ENCODE measurements around the gene TMEM94.
A peak's percentile ranks its signal among the peaks of the same experiment; 100 is the strongest.

TMEM94 gene

GRCh38 chr17:75514299-75514918 lies 58.0 kb downstream of the TMEM94 start (continued):
- TF ChIP-seq WT1 (tag by site-specific recombination; IDR thresholded peaks at IDR 0.05), result peak; percentile 43
- TF ChIP-seq ZNF785 (tag by site-specific recombination; IDR thresholded peaks at IDR 0.05), result no peak
- no peak for TF ChIP-seq GLI4 (tag by site-specific recombination; IDR thresholded peaks at IDR 0.05)
- peak; percentile 33; the same call in 1 of the 2 replicates for TF ChIP-seq KLF8 (tag by site-specific recombination; IDR thresholded peaks at IDR 0.05)
- no peak for TF ChIP-seq HOXC10 (CRISPR knock-in tag; IDR thresholded peaks at IDR 0.05)
- no peak for TF ChIP-seq ZNF544 (tag by site-specific recombination; IDR thresholded peaks at IDR 0.05)
- TF ChIP-seq ZFHX2 (tag by site-specific recombination; conservative IDR thresholded peaks at IDR 0.05), result peak; percentile 52
- TF ChIP-seq PRDM1 (tag by site-specific recombination; IDR thresholded peaks at IDR 0.05), result no peak
- TF ChIP-seq ZNF830 (tag by site-specific recombination; IDR thresholded peaks at IDR 0.05; ENCODE audit: low read depth), result no peak
- no peak for TF ChIP-seq ZNF707 (tag by site-specific recombination; IDR thresholded peaks at IDR 0.05)
- no peak for TF ChIP-seq ZBTB11 (tag by site-specific recombination; conservative IDR thresholded peaks at IDR 0.05; ENCODE audit: low read depth)
- TF ChIP-seq ZNF221 (tag by site-specific recombination; IDR thresholded peaks at IDR 0.05; ENCODE audit: borderline replicate concordance), result no peak
- peak; percentile 75 for TF ChIP-seq KLF1 (tag by site-specific recombination; IDR thresholded peaks at IDR 0.05)
- TF ChIP-seq ZNF692 (tag by site-specific recombination; IDR thresholded peaks at IDR 0.05), result no peak
- no peak for TF ChIP-seq ZNF335 (tag by site-specific recombination; conservative IDR thresholded peaks at IDR 0.05)
- no peak for TF ChIP-seq ZNF248 (tag by site-specific recombination; IDR thresholded peaks at IDR 0.05)
- TF ChIP-seq HOXD13 (CRISPR knock-in tag; IDR thresholded peaks at IDR 0.05; ENCODE audit: borderline replicate concordance), result no peak
- no peak for TF ChIP-seq ZBTB1 (tag by site-specific recombination; IDR thresholded peaks at IDR 0.05)
- no peak for TF ChIP-seq ZNF138 (tag by site-specific recombination; IDR thresholded peaks at IDR 0.05; ENCODE audit: borderline replicate concordance)
- no peak; the same call in 1 of the 2 replicates for TF ChIP-seq ZNF600 (tag by site-specific recombination; IDR thresholded peaks at IDR 0.05)
- TF ChIP-seq ZXDB (tag by site-specific recombination; IDR thresholded peaks at IDR 0.05), result no peak
- no peak for TF ChIP-seq ZNF548 (tag by site-specific recombination; IDR thresholded peaks at IDR 0.05)
- TF ChIP-seq, protein P1, sequence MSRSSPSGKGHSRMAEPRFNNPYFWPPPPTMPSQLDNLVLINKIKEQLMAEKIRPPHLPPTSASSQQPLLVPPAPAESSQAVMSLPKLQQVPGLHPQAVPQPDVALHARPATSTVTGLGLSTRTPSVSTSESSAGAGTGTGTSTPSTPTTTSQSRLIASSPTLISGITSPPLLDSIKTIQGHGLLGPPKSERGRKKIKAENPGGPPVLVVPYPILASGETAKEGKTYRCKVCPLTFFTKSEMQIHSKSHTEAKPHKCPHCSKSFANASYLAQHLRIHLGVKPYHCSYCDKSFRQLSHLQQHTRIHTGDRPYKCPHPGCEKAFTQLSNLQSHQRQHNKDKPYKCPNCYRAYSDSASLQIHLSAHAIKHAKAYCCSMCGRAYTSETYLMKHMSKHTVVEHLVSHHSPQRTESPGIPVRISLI (tag by site-specific recombination; IDR thresholded peaks at IDR 0.05), result no peak
- TF ChIP-seq ZNF514 (tag by site-specific recombination; IDR thresholded peaks at IDR 0.05), result no peak
- peak; percentile 36 for TF ChIP-seq SP3 (tag by site-specific recombination; IDR thresholded peaks at IDR 0.05)
- no peak for TF ChIP-seq ZNF449 (tag by site-specific recombination; IDR thresholded peaks at IDR 0.05)
- TF ChIP-seq, protein P2, sequence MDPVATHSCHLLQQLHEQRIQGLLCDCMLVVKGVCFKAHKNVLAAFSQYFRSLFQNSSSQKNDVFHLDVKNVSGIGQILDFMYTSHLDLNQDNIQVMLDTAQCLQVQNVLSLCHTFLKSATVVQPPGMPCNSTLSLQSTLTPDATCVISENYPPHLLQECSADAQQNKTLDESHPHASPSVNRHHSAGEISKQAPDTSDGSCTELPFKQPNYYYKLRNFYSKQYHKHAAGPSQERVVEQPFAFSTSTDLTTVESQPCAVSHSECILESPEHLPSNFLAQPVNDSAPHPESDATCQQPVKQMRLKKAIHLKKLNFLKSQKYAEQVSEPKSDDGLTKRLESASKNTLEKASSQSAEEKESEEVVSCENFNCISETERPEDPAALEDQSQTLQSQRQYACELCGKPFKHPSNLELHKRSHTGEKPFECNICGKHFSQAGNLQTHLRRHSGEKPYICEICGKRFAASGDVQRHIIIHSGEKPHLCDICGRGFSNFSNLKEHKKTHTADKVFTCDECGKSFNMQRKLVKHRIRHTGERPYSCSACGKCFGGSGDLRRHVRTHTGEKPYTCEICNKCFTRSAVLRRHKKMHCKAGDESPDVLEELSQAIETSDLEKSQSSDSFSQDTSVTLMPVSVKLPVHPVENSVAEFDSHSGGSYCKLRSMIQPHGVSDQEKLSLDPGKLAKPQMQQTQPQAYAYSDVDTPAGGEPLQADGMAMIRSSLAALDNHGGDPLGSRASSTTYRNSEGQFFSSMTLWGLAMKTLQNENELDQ (tag by site-specific recombination; IDR thresholded peaks at IDR 0.05; ENCODE audit: low read depth), result no peak
- no peak for TF ChIP-seq ZNF214 (tag by site-specific recombination; IDR thresholded peaks at IDR 0.05; ENCODE audit: borderline replicate concordance)
- TF ChIP-seq, protein P3, sequence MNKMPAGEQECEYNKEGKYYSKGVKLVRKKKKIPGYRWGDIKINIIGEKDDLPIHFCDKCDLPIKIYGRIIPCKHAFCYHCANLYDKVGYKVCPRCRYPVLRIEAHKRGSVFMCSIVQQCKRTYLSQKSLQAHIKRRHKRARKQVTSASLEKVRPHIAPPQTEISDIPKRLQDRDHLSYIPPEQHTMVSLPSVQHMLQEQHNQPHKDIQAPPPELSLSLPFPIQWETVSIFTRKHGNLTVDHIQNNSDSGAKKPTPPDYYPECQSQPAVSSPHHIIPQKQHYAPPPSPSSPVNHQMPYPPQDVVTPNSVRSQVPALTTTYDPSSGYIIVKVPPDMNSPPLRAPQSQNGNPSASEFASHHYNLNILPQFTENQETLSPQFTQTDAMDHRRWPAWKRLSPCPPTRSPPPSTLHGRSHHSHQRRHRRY (tag by site-specific recombination; IDR thresholded peaks at IDR 0.05), result no peak
